Measurements from ENCODE around the gene HOXD1.

HOXD1 gene

GRCh38 chr2:176177580-176178037 lies 10.9 kb upstream of the HOXD1 start:
- H3K4me3 ChIP-seq (ENCODE audit: control insufficient read depth, low read depth, low read length), result peak overlapping the region; percentile 50

DNA sequence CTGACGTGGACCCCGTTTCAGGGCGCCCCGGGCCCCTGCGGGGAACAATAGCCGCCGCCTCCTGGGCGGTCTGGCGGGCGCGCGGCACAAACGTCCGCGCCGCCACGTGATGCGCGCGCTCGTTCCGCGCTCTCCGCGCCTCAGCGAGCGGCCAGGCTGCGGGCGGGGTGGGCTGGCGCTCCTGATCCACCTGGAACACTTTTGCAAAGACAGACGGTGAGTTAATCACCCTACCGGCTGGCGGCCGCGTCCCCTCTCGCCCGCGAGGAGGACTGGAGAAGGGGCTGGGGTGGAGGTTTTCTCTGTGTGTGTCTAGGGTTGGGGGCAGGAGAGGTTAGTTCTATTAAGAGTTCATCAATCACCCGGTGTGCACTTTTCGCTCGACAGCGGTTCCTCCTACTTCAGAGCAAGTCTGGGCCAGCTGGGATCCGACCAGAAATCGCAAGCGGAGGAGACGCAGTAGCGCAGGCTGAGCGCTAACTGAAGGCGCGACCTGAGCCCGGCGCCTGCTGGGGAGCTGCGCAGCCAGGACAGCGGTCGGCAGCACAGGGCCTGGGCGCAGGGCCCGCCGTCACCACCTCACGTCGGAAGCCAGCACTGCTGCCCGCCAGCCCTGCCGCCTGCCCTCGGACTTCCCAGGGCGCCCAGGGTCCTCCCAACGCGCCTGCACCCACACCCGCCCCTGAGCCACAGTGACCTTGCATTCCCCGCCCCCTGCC lies 10.3 kb upstream of the HOXD1 start:
- H3K4me3 ChIP-seq (ENCODE audit: control insufficient read depth, low read depth, low read length), result peak overlapping the region; percentile 50
- TF ChIP-seq, protein P1, sequence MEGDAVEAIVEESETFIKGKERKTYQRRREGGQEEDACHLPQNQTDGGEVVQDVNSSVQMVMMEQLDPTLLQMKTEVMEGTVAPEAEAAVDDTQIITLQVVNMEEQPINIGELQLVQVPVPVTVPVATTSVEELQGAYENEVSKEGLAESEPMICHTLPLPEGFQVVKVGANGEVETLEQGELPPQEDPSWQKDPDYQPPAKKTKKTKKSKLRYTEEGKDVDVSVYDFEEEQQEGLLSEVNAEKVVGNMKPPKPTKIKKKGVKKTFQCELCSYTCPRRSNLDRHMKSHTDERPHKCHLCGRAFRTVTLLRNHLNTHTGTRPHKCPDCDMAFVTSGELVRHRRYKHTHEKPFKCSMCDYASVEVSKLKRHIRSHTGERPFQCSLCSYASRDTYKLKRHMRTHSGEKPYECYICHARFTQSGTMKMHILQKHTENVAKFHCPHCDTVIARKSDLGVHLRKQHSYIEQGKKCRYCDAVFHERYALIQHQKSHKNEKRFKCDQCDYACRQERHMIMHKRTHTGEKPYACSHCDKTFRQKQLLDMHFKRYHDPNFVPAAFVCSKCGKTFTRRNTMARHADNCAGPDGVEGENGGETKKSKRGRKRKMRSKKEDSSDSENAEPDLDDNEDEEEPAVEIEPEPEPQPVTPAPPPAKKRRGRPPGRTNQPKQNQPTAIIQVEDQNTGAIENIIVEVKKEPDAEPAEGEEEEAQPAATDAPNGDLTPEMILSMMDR (conservative IDR thresholded peaks at IDR 0.05; ENCODE audit: control insufficient read depth, insufficient read depth, low read depth, low read length), result no peak
- peak; percentile 57 for DNase-seq (ENCODE audit: low read depth)

More at GRCh38 chr2:176177580-176178037, 10.9 kb upstream of the HOXD1 start:
- TF ChIP-seq, protein P1 (conservative IDR thresholded peaks at IDR 0.05; ENCODE audit: control insufficient read depth, insufficient read depth, low read depth, low read length), result no peak
- no peak for DNase-seq (ENCODE audit: low read depth)

GRCh38 chr2:176178757-176179295 lies 9.6 kb upstream of the HOXD1 start:
- DNase-seq (ENCODE audit: low read depth), result no peak
- H3K4me3 ChIP-seq (ENCODE audit: control insufficient read depth, low read depth, low read length), result peak overlapping the region; percentile 50
- TF ChIP-seq, protein P1 (conservative IDR thresholded peaks at IDR 0.05; ENCODE audit: control insufficient read depth, insufficient read depth, low read depth, low read length), result no peak

GRCh38 chr2:176181551-176181950 lies 6.9 kb upstream of the HOXD1 start:
- DNase-seq (ENCODE audit: low read depth), result no peak
- no peak overlapping the region for H3K4me3 ChIP-seq (ENCODE audit: control insufficient read depth, low read depth, low read length)
- TF ChIP-seq, protein P1 (conservative IDR thresholded peaks at IDR 0.05; ENCODE audit: control insufficient read depth, insufficient read depth, low read depth, low read length), result no peak

- TF ChIP-seq, protein P1 (conservative IDR thresholded peaks at IDR 0.05; ENCODE audit: control insufficient read depth, insufficient read depth, low read depth, low read length), result no peak
- H3K4me3 ChIP-seq (ENCODE audit: control insufficient read depth, low read depth, low read length), result no peak overlapping the region
- no peak for DNase-seq (ENCODE audit: low read depth)
These were observed 5.8 kb upstream of the HOXD1 start for GRCh38 chr2:176182671-176183070.

GRCh38 chr2:176184749-176185148 lies 3.7 kb upstream of the HOXD1 start:
- TF ChIP-seq, protein P1 (conservative IDR thresholded peaks at IDR 0.05; ENCODE audit: control insufficient read depth, insufficient read depth, low read depth, low read length), result no peak
- no peak for DNase-seq (ENCODE audit: low read depth)
- no peak overlapping the region for H3K4me3 ChIP-seq (ENCODE audit: control insufficient read depth, low read depth, low read length)
